CD4-positive, alpha-beta T cell (primary cell): ENCODE results near the gene PPP6C. TPM values are rescaled to one million over a fixed set of nuclear protein-coding genes. Genes with fewer than 3 reads are reported as not detected.

Experiments used
- ATAC-seq: fragments of 200-7000 bp; cut with Tn5 transposase; one replicate; pipeline ENCODE4 v1.10.0; 2022; ENCODE audit warnings: mild to moderate bottlenecking; ENCODE audit not compliant: poor library complexity
- CTCF ChIA-PET: fragments of 350-600 bp; sonication (Branson Sonifier 250); formaldehyde crosslinking; loops from one replicate; lab custom pipeline; 2021; ENCODE audit warnings: antibody characterized with exemption, inconsistent platforms; lab: Charles Lee
- POLR2A ChIA-PET: fragments of 350-600 bp; sonication (Branson Sonifier 250); formaldehyde crosslinking; loops from one replicate; lab custom pipeline; 2021; ENCODE audit warnings: antibody characterized with exemption, inconsistent platforms; lab: Charles Lee
- DNase-seq, 14 experiments: peaks; one replicate each; pipeline ENCODE4 v3.0.0-alpha.2; 2013 to 2020; ENCODE audit warnings: mixed read lengths in 2 of 14
- H3K27ac ChIP-seq, 2 donors: one replicate each; pipeline versions ENCODE4 v1.5.1 to v1.7.0; 2013; ENCODE audit warnings: low read length in 2 of 2, low read depth in 1 of 2, mild to moderate bottlenecking in 1 of 2
- H3K27me3 ChIP-seq, 2 experiments: 1 replicate in 1 of 2; 2 replicates in 1 of 2; pipeline versions ENCODE4 v1.6.1 to v1.7.0; 2013; ENCODE audit warnings: low read length in 2 of 2, control low read depth in 1 of 2, mild to moderate bottlenecking in 1 of 2, moderate library complexity in 1 of 2; ENCODE audit not compliant: insufficient read depth in 2 of 2, control insufficient read depth in 1 of 2
- H3K36me3 ChIP-seq: one replicate; pipeline ENCODE4 v1.6.1; 2013; ENCODE audit warnings: low read length, control low read depth; ENCODE audit not compliant: insufficient read depth
- H3K4me1 ChIP-seq: one replicate; pipeline ENCODE4 v1.6.1; 2013; ENCODE audit warnings: low read length, control low read depth; ENCODE audit not compliant: insufficient read depth
- H3K4me3 ChIP-seq: one replicate; pipeline ENCODE4 v1.5.1; 2013; ENCODE audit warnings: mild to moderate bottlenecking, low read length, moderate library complexity
- H3K9me3 ChIP-seq, 2 experiments: 1 replicate in 1 of 2; 2 replicates in 1 of 2; pipeline versions ENCODE4 v1.6.1 to v1.7.0; 2013; ENCODE audit warnings: low read length in 2 of 2, mild to moderate bottlenecking in 2 of 2, control low read depth in 1 of 2, moderate library complexity in 1 of 2; ENCODE audit not compliant: control insufficient read depth in 1 of 2, insufficient read depth in 1 of 2
- H3K27ac Mint-ChIP-seq: one replicate; pipeline ENCODE4 v1.8.0; 2020; ENCODE audit warnings: mixed read lengths
- H3K27me3 Mint-ChIP-seq: one replicate; pipeline ENCODE4 v1.8.0; 2021; ENCODE audit warnings: mixed read lengths
- H3K36me3 Mint-ChIP-seq: one replicate; pipeline ENCODE4 v1.8.0; 2021; ENCODE audit warnings: low read depth, mixed read lengths
- H3K4me1 Mint-ChIP-seq: one replicate; pipeline ENCODE4 v1.8.0; 2021; ENCODE audit warnings: low read depth, mixed read lengths
- H3K4me3 Mint-ChIP-seq: one replicate; pipeline ENCODE4 v1.8.0; 2020; ENCODE audit warnings: mild to moderate bottlenecking, mixed read lengths
- H3K9me3 Mint-ChIP-seq: one replicate; pipeline ENCODE4 v1.8.0; 2020; ENCODE audit warnings: mixed read lengths
- intact Hi-C, 2 experiments: fragments of 100-400 bp; cut with DNase I in 1 of 2; cut with micrococcal nuclease in 1 of 2; formaldehyde crosslinking; loops; one replicate each; pipeline versions ENCODE4 v1.15.1 to v1.9.0; 2023 to 2025; cut with DNase I, micrococcal nuclease
- total RNA-seq, 174 experiments: library from RNA in 2 of 174; stranded (reverse) in 2 of 174; gene quantifications; one replicate each; pipeline ENCODE4 v1.2.3 and lab custom pipeline; 2021 to 2026
- TF ChIP-seq, protein P1 (sequence below): fragments of 200-600 bp; IDR thresholded peaks from one replicate; pipeline ENCODE4 v1.8.0; 2022; ENCODE audit warnings: antibody characterized with exemption, mild to moderate bottlenecking

The PPP6C gene
- total RNA-seq, 2 experiments from 2014 or later: 32.9 to 35.3 TPM

DNA sequence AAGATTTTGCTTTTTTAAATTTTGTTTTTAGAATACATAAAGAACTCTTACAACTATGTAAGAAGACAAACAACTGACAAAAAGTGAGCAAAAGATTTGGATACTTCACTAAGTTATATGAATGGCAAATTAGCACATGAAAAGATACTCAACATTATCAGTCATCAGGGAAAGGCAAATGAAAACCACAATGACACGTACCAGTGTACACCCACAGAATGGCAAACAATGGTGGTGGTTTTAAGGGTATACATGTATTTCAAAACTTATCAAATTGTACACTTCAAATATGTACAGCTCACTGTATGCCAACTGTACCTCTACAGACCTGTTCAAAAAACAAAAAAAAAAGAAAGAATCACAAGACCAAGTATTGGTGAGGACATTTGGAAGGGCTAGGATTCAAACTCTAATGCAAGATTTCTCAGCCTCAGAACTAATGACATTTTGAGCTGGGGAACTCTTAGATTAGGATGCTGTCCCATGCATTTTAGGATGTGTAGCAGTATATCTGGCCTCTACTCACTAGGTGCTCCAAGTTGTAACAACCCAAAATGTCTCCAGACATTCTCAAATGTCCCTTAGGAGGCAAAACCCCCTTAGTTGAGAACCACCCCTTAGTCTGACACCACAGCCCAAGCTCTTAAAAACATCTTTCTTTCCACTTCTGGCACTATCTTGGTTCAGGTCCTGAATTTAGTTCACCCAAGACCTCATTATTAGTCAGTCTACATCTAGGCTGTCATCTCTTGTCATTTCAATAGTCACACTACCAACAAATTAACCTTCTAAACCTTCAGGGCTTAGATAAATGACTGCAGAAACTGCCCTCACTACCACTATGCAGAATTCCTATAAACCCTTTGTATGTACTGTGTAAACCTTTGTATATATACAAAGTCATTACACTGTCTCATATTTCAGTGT is 55.9 kb downstream of the PPP6C start:
- H3K27ac Mint-ChIP-seq: peak overlapping the region; percentile 41
- peaks cover 19% of the 10 kb centered on the region for H3K36me3 Mint-ChIP-seq
- POLR2A ChIA-PET: interaction anchor here (0.6 kb wide), 1 partner anchor 1953 kb away, joined by 4 read pairs; no protein-coding TSS in a partner anchor
- H3K4me1 ChIP-seq: no peaks in the 10 kb centered on the region
- no peak for DNase-seq
- TF ChIP-seq, protein P1, sequence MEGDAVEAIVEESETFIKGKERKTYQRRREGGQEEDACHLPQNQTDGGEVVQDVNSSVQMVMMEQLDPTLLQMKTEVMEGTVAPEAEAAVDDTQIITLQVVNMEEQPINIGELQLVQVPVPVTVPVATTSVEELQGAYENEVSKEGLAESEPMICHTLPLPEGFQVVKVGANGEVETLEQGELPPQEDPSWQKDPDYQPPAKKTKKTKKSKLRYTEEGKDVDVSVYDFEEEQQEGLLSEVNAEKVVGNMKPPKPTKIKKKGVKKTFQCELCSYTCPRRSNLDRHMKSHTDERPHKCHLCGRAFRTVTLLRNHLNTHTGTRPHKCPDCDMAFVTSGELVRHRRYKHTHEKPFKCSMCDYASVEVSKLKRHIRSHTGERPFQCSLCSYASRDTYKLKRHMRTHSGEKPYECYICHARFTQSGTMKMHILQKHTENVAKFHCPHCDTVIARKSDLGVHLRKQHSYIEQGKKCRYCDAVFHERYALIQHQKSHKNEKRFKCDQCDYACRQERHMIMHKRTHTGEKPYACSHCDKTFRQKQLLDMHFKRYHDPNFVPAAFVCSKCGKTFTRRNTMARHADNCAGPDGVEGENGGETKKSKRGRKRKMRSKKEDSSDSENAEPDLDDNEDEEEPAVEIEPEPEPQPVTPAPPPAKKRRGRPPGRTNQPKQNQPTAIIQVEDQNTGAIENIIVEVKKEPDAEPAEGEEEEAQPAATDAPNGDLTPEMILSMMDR: no peak
- peaks cover 28% of the 10 kb centered on the region for H3K4me1 Mint-ChIP-seq
- H3K27me3 ChIP-seq: no peaks in the 10 kb centered on the region
- CTCF ChIA-PET: interaction anchor here (1.0 kb wide), 1 partner anchor 14 kb away, joined by 3 read pairs; no protein-coding TSS in a partner anchor
- intact Hi-C loops: no loop called here
- H3K36me3 ChIP-seq: peaks cover under 1% of the 10 kb centered on the region
- H3K27me3 Mint-ChIP-seq: no peaks in the 10 kb centered on the region
- no peak overlapping the region for H3K27ac ChIP-seq
- no peaks in the 10 kb centered on the region for H3K9me3 ChIP-seq
- no peak overlapping the region for H3K4me3 ChIP-seq
- peaks cover 8% of the 10 kb centered on the region for H3K9me3 Mint-ChIP-seq
- ATAC-seq: no peak
- no peak overlapping the region for H3K4me3 Mint-ChIP-seq

DNA sequence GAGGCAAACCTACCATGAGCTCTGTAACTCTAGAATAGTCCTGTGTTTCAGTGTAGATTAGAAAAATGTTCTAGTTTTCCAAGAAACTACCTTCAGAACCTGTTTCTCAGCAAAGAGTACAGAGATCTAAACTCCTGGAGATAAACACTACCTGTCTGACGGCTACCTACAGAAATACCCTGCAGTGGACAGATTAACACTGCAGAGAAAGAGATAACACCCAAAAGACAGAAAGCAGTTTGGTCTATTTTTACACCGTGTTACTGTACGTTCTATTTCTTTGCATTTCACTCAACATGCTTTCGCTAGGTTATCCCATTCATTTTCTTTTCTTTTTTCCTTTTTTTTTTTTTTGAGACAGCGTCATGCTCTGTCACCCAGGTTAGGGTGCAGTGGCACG is 57.8 kb downstream of the PPP6C start:
- Mint-ChIP-seq H3K9me3 (peaks cover 8% of the 10 kb centered on the region), H3K36me3 (peaks cover 17% of the 10 kb centered on the region), H3K27me3 (no peaks in the 10 kb centered on the region), H3K4me3 (no peak overlapping the region), H3K27ac (peak overlapping the region; percentile 66), H3K4me1 (peaks cover 34% of the 10 kb centered on the region)
- Histone ChIP-seq H3K4me1 (peaks cover 6% of the 10 kb centered on the region), H3K27me3 (no peaks in the 10 kb centered on the region), H3K4me3 (no peak overlapping the region), H3K36me3 (no peaks in the 10 kb centered on the region), H3K27ac (no peak overlapping the region), H3K9me3 (no peaks in the 10 kb centered on the region)
- intact Hi-C loops: no loop called here
- CTCF ChIA-PET: no interaction called here
- TF ChIP-seq, protein P1: no peak
- DNase-seq (no peak), ATAC-seq (no peak)
- POLR2A ChIA-PET: interaction anchor here (0.7 kb wide), 1 partner anchor 109 kb away, joined by 4 read pairs; the partner anchor contains the start of gene HSPA5

GRCh38 chr9:125126019-125126746 is 63.4 kb downstream of the PPP6C start:
- H3K27ac Mint-ChIP-seq: peak overlapping the region; percentile 89
- Histone ChIP-seq H3K9me3 (no peaks in the 10 kb centered on the region), H3K4me1 (peaks cover 30% of the 10 kb centered on the region), H3K27ac (peak overlapping the region in 1 of 2 donors; percentile 6), H3K36me3 (no peaks in the 10 kb centered on the region), H3K4me3 (no peak overlapping the region), H3K27me3 (no peaks in the 10 kb centered on the region)
- TF ChIP-seq, protein P1: no peak
- ChIA-PET POLR2A (interaction anchor here (0.5 to 2.0 kb wide), 20 partner anchors 10 to 621 kb away, joined by 3 to 14 read pairs (median 3); partner anchors contain the start of genes GAPVD1, GOLGA1, HSPA5 and PBX3), CTCF (interaction anchor here (1.3 to 1.9 kb wide), 2 partner anchors 17 to 32 kb away, joined by 3 to 7 read pairs; partner anchors contain the start of gene SCAI)
- H3K9me3 Mint-ChIP-seq: no peaks in the 10 kb centered on the region
- peak; percentile 99 for ATAC-seq
- H3K27me3 Mint-ChIP-seq: no peaks in the 10 kb centered on the region
- intact Hi-C loops: loop anchor here in 1 of 2 experiments (1.0 to 10.0 kb wide), 2 partner anchors 17 to 261 kb away; partner anchors contain the start of genes ARPC5L, RPL35 and SCAI
- H3K36me3 Mint-ChIP-seq: peaks cover 7% of the 10 kb centered on the region
- peaks cover 44% of the 10 kb centered on the region for H3K4me1 Mint-ChIP-seq
- peak overlapping the region; percentile 83 for H3K4me3 Mint-ChIP-seq
- DNase-seq: peak; percentile 66 to 94 (median 78)
